RWPE1 (cell line): ENCODE data around the gene APBB2.
A peak's percentile ranks its signal among the peaks of the same experiment; 100 is the strongest.

ENCODE experiments used
- CTCF ChIA-PET: fragments of 350-600 bp; sonication (Branson Sonifier 250); formaldehyde crosslinking; extraction: SDS; loops from one replicate; lab custom pipeline; 2021; lab: Yijun Ruan, JAX
- POLR2A ChIA-PET: fragments of 400-600 bp; formaldehyde crosslinking; extraction: SDS; loops from one replicate; lab custom pipeline; 2020; ENCODE audit warnings: antibody characterized with exemption; ENCODE audit not compliant: low non-redundant PET; lab: Yijun Ruan, JAX
- DNase-seq: peaks from one replicate; pipeline ENCODE4 v3.0.0; 2012; ENCODE audit warnings: low spot score
- H3K27ac ChIP-seq: fragments of 450-650 bp; 2 replicates; pipeline ENCODE4 v1.5.1; 2017
- TF ChIP-seq, protein P1 (sequence below): fragments of 450-650 bp; conservative IDR thresholded peaks from 2 replicates; pipeline ENCODE4 v1.5.1; 2017; ENCODE audit warnings: low read depth, mild to moderate bottlenecking

Gene APBB2

DNA sequence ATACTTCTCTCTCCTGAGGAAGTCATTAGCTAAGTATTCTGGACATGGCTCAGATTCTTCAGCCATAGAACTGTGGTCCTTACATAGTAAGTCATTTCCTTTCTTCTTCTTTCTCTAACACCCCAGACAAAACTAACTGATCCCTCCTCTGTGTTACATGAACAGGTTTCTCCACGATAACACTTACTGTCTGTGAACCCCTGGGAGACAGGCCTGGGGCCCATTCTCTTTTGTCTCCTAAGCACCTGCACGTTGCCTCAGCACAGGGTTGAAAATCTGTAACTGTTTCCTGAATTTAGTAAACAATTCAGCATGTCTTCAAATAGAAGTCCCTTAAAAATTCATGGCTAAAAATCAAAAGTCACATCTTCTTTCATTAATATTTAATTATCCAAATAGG is 24.7 kb downstream of the APBB2 start:
- DNase-seq: no peak
- ChIA-PET CTCF (interaction anchor here (0.6 kb wide), 1 partner anchor 14 kb away, joined by 3 read pairs; no protein-coding TSS in a partner anchor), POLR2A (no interaction called here)
- TF ChIP-seq, protein P1, sequence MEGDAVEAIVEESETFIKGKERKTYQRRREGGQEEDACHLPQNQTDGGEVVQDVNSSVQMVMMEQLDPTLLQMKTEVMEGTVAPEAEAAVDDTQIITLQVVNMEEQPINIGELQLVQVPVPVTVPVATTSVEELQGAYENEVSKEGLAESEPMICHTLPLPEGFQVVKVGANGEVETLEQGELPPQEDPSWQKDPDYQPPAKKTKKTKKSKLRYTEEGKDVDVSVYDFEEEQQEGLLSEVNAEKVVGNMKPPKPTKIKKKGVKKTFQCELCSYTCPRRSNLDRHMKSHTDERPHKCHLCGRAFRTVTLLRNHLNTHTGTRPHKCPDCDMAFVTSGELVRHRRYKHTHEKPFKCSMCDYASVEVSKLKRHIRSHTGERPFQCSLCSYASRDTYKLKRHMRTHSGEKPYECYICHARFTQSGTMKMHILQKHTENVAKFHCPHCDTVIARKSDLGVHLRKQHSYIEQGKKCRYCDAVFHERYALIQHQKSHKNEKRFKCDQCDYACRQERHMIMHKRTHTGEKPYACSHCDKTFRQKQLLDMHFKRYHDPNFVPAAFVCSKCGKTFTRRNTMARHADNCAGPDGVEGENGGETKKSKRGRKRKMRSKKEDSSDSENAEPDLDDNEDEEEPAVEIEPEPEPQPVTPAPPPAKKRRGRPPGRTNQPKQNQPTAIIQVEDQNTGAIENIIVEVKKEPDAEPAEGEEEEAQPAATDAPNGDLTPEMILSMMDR: no peak
- H3K27ac ChIP-seq: no peak overlapping the region

DNA sequence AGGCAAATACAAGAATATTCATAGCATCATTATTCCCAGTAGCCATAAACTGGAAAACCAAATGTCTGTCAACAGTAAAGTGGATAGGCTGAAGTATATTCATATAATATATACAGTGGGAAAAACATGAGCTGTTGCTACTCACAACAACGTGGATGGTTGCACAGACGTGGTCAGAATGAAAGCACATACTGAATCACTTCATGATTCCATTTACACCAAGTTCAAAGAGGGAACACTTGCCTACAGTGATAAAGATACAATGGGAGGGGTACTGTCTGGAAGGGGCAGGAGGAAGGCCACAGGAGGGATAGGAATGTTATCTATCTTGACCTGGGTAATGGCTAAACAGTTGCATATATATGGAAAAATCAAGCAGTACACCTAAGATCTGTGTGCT is 25.3 kb downstream of the APBB2 start:
- CTCF ChIA-PET: no interaction called here
- POLR2A ChIA-PET: no interaction called here
- no peak overlapping the region for H3K27ac ChIP-seq
- TF ChIP-seq, protein P1: no peak
- DNase-seq: no peak

DNA sequence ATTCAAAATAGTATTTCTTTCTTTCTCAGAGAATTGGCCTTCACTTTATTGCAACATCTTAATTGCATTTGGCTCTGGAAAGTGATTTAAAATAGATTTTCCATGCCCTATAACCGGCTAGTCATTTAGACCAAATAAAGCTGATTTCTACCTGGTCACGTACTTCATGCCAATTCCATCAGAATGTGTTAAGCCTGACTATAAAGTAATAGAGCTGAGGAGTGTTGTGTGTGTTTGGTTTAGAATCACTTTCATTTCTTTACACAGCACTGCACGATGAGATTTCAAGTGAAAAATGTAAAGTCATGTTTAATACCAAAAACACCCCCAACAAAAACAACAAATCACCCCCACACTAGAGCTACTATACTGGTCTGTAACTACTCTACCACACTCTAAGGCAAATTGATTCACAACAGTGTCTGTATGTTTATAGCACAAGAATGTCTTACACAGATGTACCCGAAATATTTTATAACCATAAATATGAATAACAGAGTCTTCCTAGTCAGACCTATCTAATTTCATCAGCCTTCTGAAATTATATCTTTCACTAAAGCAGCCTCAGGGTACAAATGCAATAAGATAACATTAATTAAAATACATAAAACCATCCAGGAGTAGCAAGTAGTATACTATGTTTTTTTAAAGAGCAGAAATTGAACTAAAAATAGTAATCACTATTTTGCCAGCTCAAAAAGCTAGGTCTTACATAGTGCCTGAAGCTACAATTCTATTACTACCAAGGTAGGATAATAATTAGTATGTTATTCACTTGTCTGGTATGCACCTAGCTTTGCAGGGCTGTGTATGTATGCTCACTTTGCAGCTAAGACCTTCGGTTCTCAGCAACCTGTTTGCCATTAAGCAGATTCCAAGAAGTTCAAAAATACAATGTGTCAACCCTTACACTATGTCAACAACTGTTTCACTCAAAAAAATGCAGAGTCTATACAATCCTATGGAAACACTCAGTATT is 28.4 kb downstream of the APBB2 start:
- no peak overlapping the region for H3K27ac ChIP-seq
- TF ChIP-seq, protein P1: no peak
- DNase-seq: peak; percentile 71
- POLR2A ChIA-PET: no interaction called here
- CTCF ChIA-PET: interaction anchor here (0.6 to 1.2 kb wide), 2 partner anchors 9 kb away, joined by 3 read pairs; no protein-coding TSS in a partner anchor

DNA sequence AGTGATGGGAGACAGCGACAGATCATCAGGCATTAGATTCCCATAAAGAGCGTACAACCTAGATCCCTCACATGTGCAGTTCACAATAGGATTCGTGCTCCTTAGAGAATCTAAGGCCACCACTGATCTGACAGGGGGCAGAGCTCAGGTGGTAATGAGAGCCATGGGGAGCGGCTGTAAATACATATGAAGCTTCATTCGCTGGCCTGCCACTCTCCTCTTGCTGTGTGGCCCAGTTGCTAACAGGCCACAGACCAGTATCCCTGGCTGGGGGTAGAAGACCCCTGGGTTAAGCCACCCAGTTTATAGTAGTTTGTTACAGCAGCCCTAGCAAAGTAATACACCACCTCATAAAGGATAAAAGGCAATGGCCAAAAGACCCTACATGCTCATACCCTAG is 30.3 kb downstream of the APBB2 start:
- POLR2A ChIA-PET: no interaction called here

DNA sequence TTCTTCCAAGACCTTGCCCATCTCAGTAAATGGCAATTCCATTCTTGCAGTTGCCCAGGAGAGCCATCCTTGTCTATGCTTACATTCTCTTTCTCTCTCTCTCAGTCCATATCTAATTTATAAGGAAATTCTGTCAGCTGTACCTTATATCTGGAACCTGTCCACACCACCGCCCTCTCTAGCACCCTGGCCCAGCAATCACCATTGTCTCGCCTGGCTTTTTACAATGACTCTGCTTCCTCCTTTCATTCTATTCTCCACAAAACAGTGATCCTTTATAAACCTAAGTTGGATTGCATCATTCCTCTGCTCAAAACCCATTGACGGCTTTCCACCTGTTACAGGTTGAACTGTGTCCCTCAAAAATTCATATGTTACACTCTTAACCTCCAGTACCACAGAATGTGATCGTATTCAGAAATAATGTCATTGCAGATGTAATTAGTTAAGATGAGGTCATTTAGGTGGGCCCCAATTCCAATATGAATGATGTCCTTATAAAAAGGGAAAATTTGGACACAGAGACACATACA is 31.3 kb downstream of the APBB2 start:
- ChIA-PET CTCF (interaction anchor here (0.8 kb wide), 1 partner anchor 47 kb away, joined by 3 read pairs; no protein-coding TSS in a partner anchor), POLR2A (no interaction called here)
- DNase-seq: no peak
- no peak overlapping the region for H3K27ac ChIP-seq
- TF ChIP-seq, protein P1: no peak

More for the DNA sequence above, 30.3 kb downstream of the APBB2 start:
- no peak for DNase-seq
- CTCF ChIA-PET: interaction anchor here (0.5 to 0.6 kb wide), 3 partner anchors 65 to 465 kb away, joined by 3 to 6 read pairs (median 4); no protein-coding TSS in a partner anchor
- TF ChIP-seq, protein P1: no peak
- H3K27ac ChIP-seq: no peak overlapping the region

DNA sequence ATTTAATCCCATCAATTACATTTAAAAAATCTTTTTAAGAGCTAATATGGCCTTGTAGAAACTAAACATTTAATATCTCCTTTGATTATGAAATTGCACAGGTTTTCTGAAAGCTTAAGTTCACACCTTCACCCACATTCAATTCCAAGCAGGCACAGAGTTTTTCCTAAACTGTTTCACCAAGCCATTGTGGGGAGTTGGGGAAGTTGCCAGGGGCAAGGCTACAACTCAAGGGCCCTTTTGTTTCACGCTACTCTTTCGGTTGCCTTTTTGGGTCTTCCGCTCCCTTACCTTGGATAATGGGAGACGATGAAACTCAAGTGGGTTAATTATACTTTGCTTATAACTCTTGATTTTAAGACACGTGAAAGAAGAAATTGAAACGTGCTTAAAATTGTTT is 33.3 kb downstream of the APBB2 start:
- ChIA-PET POLR2A (interaction anchor here (0.7 kb wide), 1 partner anchor 31 kb away, joined by 7 read pairs; no protein-coding TSS in a partner anchor), CTCF (interaction anchor here (0.7 to 1.0 kb wide), 3 partner anchors 10 to 46 kb away, joined by 3 to 9 read pairs (median 4); no protein-coding TSS in a partner anchor)
- no peak for DNase-seq
- H3K27ac ChIP-seq: no peak overlapping the region
- TF ChIP-seq, protein P1: no peak
